GOT3 (cell line): Measurements from ENCODE around the gene RAPGEF1.

Source experiments
- DNase-seq: peaks from one replicate; lab custom pipeline; 2025; ENCODE audit warnings: mixed read lengths; lab: John Stamatoyannopoulos, UW

Gene RAPGEF1

GRCh38 chr9:131642496-131643083, 97.3 kb downstream of the RAPGEF1 start:
- DNase-seq: no peak

GRCh38 chr9:131641618-131642495, 98.0 kb downstream of the RAPGEF1 start:
- DNase-seq: no peak

GRCh38 chr9:131640438-131641137, 99.3 kb downstream of the RAPGEF1 start:
- no peak for DNase-seq

- DNase-seq: no peak
Observed at GRCh38 chr9:131639769-131640437, 100.0 kb downstream of the RAPGEF1 start.

- no peak for DNase-seq
Observed at GRCh38 chr9:131636593-131636992, 103.3 kb downstream of the RAPGEF1 start.

GRCh38 chr9:131635892-131636291, 104.0 kb downstream of the RAPGEF1 start:
- DNase-seq: no peak

GRCh38 chr9:131635285-131635684, 104.6 kb downstream of the RAPGEF1 start:
- DNase-seq: peak; percentile 49

- DNase-seq: no peak
Observed at GRCh38 chr9:131633491-131634031, 106.3 kb downstream of the RAPGEF1 start.

GRCh38 chr9:131631306-131631705, 108.6 kb downstream of the RAPGEF1 start:
- DNase-seq: no peak

GRCh38 chr9:131630205-131630831, 109.6 kb downstream of the RAPGEF1 start:
- DNase-seq: no peak

- no peak for DNase-seq
Observed at GRCh38 chr9:131629825-131630204, 110.1 kb downstream of the RAPGEF1 start.

- no peak for DNase-seq
Observed at GRCh38 chr9:131629226-131629500, 110.7 kb downstream of the RAPGEF1 start.

GRCh38 chr9:131628459-131629225, 111.2 kb downstream of the RAPGEF1 start:
- no peak for DNase-seq

GRCh38 chr9:131627648-131628458, 112.0 kb downstream of the RAPGEF1 start:
- DNase-seq: no peak

- DNase-seq: no peak
Observed at GRCh38 chr9:131627326-131627647, 112.6 kb downstream of the RAPGEF1 start.

GRCh38 chr9:131625790-131626670, 113.8 kb downstream of the RAPGEF1 start:
- no peak for DNase-seq

GRCh38 chr9:131625508-131625787, 114.4 kb downstream of the RAPGEF1 start:
- no peak for DNase-seq

GRCh38 chr9:131624636-131625507, 115.0 kb downstream of the RAPGEF1 start:
- DNase-seq: no peak
